Hindlimb muscle (tissue), 1 donor: ENCODE measurements around the gene CBFA2T2. TPM values are rescaled to one million over a fixed set of nuclear protein-coding genes. Genes with fewer than 3 reads are reported as not detected.
A peak's percentile ranks its signal among the peaks of the same experiment; 100 is the strongest.
"Not testable (repeated sequence)": the region's sequence is repeated elsewhere in the genome, so short reads cannot be mapped to it uniquely, and the experiment has no call there.

ENCODE experiments used
- DNase-seq: peaks from one replicate; pipeline ENCODE4 v3.0.0-alpha.2; 2013
- polyA plus RNA-seq: library from polyadenylated mRNA; unstranded; fragments of 120-200 nt; gene quantifications from one replicate; pipeline ENCODE4 v1.2.1, GENCODE V29; 2013; ENCODE audit not compliant: insufficient read length

The CBFA2T2 gene
- polyA plus RNA-seq, 1 donor: 17.7 TPM

DNA sequence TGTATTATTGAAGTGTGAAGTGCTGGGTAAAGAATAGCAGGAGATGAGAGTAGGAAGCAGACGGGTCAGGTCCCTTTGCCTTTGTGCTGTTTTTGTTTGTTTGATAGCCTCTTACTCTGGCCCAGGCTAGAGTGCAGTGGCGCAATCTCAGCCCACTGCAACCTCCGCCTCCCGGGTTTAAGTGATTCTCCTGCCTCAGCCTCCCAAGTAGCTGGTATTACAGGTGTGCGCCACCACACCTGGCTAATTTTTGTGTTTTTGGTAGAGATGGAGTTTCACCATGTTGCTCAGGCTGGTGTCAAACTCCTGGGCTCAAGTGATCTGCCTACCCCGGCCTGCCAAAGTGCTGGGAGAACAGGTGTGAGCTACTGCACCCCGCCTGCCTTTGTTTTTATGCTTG lies 18.1 kb downstream of the CBFA2T2 start:
- not testable (repeated sequence) for DNase-seq

DNA sequence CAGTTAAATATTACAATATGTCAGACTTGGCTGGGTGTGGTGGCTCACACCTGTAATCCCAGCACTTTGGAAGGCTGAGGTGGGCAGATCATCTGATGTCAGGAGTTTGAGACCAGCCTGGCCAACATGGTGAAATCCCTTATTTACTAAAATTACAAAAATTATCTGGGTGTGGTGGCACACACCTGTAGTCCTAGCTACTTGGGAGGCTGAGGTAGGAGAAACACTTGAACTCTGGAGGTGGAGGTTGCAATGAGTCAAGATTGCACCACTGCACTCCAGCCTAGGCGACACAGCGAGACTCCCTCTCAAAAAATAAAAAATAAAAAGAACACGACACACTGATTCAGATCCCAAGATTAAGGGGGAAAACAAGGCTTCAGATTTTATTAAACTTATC lies 19.2 kb downstream of the CBFA2T2 start:
- DNase-seq: not testable (repeated sequence)

DNA sequence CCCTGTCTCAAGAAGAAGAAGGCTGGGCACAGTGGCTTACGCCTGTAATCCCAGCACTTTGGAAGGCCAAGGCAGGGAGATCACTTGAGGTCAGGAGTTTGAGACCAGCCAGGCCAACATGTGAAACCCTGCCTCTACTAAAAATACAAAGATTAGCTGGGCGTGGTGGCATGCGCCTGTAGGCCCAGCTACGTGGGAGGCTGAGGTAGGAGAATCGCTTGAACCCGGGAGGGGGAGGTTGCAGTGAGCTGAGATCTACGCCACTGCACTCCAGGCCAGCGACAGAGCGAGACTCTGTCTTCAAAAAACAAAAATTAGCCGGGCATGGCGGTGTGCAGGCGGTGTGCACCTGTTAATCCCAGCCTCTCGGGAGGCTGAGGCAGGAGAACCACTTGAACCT lies 22.0 kb downstream of the CBFA2T2 start:
- DNase-seq: not testable (repeated sequence)

DNA sequence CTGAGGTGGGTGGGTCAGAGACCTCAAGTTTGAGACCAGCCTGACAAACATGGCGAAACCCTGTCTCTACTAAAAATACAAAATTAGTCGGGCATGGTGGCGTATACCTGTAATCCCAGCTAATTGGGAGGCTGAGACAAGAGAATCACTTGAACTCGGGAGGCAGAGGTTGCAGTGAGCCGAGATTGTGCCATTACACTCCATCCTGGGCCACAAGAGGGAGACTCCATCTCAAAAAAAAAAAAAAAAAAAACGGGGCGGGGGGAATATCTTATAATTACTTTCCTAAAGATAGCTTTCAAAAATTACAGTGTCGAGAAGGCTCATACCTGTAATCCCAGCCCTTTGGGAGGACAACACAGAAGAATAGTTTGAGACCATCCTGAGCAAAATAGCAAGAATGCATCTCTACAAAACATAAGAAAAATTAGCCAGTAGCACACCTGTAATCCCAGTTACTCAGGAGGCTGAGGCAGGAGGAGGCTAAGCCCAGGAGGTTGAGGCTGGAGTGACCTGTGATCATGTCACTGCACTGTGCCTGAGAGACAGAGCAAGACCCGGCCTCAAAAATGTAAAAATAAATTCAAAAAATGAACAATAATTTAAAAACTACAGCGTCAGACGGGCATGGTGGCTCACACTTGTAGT lies 25.8 kb downstream of the CBFA2T2 start:
- DNase-seq: no peak

DNA sequence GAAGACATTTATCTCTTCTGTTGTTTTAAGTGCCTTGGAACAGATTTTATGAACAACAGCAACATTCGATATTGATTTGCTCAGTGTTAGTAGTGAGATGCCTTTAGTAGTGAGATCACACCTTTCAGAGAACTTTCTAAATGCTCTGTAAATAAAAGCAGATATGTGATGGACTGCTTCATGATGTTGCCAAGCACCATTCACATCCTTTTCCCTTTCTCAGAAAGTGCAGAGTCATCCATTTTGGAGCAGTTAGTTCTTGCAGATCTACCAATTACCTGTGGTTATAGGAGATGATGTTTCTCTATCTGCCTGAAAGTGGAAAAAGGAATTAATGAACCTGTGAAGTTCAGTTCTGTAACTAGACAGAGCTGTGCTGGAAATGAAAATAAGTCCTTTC lies 27.0 kb downstream of the CBFA2T2 start:
- no peak for DNase-seq

DNA sequence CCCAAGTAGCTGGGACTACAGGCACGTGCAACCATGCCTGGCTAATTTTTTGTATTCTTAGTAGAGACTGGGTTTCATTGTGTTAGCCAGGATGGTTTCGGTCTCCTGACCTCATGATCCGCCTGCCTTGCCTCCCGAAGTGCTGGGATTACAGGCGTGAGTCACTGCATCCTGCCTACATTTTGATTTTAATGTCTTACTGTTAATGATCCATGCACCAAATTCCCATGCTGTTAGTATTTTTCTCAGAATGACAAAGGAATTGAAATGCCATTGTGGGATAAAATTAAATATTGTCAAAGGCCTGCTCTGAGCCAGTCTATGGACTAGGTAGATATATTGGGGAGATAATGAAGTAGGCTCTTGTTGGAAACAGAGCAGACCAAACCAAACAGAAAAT lies 28.2 kb downstream of the CBFA2T2 start:
- no peak for DNase-seq

DNA sequence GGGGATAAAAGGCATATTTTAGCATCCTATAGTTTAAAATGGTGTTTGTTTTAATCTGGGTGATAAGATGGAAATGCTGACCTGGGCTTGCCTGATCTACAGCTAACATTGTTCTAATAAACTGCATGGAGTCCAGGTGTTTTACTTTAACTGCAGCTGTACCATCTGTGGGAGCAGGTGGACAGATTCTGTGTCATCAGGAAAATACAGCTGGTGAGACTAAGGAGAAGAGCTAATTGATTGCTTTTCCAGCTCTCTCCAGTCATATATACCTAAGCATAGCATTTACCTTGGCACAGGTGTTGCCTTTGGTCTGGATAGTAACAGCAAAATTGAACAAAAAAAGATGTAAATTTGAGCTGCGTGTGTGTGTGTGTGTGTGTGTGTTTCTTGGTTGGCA lies 31.6 kb downstream of the CBFA2T2 start:
- DNase-seq: no peak

DNA sequence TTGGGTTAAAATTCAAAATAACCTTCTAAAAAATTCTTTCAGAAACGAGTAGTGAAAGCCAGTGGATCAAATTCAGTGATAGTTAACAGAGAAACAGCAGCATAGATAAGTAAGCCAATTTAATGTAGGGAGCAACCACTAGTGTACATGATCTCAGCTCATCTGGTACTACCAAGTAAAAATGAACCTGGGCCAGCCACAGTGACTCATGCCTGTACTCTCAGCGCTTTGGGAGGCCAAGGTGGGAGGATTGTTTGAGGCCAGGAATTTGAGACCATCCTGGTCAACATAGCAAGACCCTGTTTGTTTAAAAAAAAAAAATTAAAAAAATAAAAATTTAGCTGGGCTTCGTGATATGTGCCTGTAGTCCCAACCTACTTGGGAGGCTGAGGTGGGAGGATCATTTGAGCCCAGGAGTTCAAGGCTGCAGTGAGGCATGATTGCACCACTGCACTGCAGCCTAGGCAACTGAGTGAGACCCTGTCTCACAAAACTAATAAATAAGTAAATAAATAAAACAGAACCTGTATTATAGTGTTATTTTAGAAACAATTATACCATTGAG lies 32.4 kb downstream of the CBFA2T2 start:
- DNase-seq: no peak

DNA sequence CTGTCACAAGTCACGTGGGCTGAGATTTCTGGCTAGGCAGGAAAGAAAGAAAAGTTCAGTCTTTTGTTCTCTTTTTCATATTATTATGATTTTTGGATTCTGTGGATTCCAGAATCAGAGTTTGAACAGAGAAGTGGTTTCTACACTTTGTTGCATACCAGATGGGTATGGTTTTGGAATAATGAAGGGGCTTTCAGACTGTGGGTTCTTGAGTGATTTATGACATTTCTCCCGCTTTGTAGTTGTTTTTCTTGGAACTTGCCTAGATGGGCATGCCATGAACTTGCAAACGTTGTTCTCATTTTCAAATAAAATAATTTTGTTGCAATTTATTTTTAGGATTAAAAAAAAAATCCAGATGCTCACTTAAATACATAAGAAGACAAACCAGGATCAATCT lies 34.4 kb downstream of the CBFA2T2 start:
- no peak for DNase-seq

DNA sequence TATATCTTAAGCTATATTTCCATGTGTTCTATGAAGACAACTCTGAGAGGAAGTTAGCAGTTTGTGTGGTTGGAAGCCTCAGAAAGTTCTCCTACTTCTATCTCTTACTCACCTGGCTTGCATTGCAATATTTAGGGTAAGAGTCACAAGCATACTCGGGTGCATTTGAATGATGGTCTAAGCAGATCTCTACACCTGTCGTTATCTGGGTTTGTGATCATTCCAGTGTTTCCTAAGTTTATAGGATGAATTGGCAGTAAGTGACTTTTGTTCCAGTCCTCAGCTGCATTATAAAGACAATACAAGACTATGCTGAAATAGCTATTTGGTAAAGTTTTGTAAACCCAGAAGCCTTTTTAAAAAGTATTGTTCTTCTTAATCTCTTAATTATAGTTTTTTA lies 36.9 kb downstream of the CBFA2T2 start:
- no peak for DNase-seq

DNA sequence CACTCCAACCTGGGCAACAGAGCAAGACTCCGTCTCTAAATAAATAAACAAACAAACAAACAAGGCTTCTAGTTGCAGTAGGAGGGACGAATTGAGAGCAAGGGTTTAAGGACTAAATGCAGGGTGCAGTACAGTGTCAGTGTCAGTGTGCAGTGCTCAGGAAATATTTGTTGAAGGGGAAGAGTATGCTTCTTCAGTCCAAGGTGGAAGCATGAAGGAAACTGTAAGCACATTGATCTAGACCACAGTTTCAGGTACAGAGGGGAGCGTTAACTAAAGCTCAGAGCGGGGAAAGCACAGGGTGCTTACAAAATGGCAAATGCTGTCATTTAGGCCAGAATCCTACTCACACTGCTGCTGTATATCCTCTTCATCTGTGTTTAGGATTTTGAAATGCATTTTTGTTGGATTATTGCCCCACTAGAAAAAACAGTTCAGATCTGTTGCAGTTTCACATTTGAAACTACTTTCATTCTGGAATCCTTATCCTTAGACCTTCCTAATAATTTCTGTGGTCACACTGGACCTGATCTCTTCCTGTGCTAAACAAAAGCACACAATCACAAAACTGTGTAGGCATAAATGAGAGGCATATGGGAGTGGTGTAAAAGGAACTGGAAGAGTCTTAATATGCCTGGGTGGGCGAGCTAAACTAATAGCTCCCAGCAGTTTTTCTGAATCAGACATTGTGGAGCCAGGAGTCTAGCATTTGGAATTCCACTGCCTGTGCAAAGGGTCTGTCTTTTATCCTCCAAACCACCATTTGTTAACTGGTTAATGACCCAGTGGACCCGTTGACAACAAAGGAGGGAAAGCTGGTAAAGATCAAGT lies 41.4 kb downstream of the CBFA2T2 start:
- DNase-seq: peak; percentile 43

DNA sequence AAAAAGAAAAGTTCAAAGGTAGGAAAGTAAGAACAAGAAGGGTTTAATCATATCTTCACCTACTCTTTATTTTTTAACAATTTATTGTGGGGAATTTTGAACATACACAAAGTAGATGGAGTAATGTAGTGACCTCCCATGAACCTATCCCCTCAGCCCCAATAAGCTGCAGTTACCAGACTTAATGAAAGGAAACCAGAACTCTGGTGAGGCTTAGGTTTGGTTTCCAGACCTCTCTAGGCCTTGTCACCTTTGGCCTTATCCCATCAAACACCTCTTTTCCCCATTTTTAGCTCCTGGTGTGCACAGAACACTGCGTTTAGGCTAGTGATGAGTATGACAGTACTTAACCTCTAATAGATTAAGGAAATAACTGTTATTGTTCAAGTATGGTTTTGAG lies 42.0 kb downstream of the CBFA2T2 start:
- no peak for DNase-seq

DNA sequence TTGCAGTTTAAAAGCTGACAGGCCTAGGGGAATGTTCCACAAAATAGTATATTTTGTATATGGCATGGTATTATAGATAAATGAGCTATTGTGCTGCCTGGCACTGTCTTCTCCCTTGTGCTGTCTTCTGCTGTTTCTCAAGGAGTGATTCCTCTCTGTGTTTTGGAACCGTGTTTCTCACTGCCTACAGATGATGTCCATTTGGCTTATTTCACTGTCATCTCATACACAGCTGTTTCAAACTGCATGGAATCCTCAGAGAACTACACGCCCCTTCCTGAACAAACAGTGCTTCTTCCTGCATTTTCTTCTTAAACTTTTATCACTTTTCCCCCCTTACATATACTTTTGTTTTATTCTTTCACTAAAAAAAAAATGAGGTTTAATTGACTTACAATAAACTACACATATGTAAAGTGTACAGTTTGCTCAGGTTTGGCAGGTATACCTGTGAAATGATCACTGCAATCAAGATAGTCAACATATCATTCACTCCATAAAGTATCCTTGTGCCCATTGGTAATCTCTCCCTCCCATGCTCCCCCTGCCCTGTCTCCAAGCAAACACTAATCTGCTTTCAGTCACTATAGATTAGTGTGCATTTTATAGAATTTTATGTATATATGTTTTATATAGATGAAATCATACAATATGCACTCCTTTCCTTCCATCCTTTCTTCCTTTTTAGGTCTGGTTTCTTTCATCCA lies 43.0 kb downstream of the CBFA2T2 start:
- DNase-seq: peak; percentile 36

DNA sequence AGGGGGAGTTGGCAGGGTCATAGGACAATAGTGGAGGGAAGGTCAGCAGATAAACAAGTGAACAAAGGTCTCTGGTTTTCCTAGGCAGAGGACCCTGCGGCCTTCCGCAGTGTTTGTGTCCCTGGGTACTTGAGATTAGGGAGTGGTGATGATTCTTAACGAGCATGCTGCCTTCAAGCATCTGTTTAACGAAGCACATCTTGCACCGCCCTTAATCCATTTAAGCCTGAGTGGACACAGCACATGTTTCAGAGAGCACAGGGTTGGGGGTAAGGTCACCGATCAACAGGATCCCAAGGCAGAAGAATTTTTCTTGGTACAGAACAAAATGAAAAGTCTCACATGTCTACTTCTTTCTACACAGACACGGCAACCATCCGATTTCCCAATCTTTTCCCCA lies 45.8 kb downstream of the CBFA2T2 start:
- not testable (repeated sequence) for DNase-seq

DNA sequence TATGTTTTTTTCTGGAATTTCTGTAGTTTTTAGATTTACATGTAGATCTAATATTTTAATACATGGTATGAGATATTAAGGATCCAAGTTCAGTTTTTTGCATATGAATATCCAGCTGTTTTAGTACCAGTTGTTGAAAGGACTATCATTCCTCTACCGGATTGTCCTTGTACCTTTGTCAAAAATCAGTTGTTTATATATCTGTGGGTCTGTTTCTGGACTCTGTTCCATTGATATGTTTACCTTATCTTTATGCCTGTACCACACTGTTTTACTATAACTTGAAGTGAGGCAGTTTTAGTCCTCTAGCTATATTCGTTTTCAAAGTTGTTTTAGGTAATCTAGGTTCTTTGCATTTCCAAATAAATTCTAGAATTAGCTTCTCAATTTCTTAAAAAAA lies 47.7 kb downstream of the CBFA2T2 start:
- DNase-seq: no peak

DNA sequence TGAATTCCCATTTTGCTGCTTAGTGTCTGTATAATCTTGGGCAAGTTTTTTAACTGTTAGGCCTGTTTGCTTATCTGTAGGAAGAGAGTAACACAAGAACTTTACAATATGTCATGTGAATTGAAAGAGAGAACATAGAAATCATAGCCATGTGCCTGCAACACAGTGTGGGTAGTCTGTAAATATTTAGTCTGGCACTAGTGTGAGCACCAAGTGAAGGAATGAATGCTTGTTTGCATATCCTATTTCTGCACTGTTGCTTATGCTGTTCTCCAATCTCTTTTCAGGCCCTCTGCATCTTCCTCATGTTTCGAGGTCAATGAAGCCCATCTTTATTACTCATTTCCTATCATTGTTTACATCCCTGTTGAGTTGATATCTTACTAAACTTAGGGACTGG lies 49.2 kb downstream of the CBFA2T2 start:
- no peak for DNase-seq

DNA sequence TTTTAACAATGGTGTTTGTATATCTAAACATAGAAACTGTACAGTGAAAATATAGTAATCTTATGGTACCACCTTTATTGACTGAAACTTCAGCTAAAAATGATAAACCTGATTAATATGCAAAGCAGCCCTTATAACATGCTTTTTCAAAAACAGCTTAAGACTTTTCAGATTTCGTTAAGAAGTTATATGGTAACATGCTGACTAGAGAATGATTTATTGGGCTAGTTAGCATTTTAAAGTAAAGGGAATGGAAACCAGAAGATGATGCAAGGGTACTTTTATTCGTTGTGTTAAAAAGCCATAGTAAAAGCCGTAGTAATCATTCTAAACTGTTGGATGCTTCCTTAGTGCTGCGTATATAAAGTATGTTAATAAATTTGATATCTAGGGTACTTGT lies 50.5 kb downstream of the CBFA2T2 start:
- no peak for DNase-seq

DNA sequence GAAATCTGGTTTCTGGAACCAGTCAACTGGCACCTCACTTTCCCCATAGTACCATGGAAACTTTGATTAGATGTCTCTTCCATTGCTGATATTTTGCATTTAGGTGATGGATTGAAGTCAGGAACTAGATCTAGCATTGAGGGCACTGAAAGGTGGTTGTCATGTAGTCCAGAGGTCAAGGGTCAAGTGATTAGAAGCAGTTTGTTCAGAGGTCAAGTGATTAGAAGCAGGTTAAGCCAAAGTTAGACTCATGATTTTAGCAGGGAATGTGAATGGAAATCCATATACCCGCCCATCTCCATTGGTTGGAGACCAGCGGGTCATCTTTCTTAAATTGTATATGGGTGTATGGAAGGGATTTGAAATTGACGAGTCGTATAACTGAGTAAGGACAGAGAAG lies 51.2 kb downstream of the CBFA2T2 start:
- no peak for DNase-seq

DNA sequence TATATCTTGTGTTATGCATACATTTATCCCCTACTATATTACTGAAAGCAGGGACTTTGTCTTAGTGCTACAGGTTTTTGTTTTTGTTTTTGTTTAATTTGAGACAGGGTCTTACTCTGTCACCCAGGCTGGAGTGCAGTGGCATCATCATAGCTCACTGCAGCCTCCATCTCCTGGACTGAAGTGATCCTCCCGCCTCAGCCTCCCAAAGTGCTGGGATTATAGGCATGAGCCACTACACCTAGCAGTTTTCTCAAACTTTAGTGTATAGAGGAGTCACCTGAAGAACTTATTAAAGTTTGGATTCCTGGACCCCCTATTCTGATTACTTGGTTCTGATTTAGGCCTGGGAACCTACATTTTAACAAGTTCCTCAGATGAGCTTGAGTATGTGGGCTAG lies 51.9 kb downstream of the CBFA2T2 start:
- no peak for DNase-seq

DNA sequence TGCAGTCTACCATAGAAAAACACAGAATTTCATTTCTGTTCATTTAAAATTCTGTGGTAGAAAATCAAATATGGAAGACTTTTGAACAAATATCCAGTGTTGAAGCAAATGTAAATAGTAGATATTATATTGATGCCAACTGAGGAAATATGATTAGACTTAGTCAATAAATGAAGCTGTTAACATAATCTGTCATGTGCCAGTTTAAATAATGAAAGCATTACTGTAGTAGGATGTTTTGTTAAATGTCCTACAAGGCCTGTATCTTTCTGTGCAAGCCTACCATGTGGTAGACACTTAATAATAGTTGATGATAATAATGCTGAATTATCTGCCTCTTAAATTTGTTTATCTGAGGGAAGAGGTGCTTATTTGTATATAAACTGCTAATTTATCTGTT lies 55.9 kb downstream of the CBFA2T2 start:
- no peak for DNase-seq

DNA sequence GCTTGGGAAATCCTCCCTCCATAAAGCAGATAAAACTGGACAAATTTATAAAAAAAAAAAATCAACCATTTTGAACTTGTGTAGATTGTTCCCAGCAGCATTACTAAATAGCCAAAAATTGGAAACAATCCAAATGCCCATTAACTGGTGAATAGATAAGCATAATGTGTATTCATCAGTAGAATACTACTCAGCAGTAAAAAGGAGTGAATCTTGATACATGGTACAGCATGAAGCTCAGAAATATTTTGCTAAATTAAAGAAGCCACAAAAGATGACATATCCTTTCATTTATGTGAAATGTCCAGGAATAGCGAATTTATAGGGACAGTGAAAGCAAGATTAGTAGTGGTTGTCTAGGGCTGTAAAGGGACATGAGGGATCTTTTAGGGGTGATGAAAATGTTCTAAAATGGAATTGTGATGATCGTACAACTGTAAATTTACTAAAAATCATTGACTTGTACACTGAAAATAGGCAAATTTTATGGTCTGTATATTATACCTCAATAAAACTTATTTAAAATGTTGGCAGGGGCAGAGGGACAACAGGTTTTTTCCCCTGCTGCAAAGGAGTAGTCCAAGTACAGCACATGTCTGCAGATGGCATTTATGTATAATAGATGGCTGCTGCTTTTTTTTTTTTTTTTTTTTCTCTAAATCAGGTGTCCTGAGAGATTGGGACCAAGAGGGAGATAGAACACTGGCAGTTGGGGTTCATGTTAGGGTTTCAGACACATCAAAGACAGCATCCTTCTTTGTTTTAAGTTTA lies 59.5 kb downstream of the CBFA2T2 start:
- no peak for DNase-seq

DNA sequence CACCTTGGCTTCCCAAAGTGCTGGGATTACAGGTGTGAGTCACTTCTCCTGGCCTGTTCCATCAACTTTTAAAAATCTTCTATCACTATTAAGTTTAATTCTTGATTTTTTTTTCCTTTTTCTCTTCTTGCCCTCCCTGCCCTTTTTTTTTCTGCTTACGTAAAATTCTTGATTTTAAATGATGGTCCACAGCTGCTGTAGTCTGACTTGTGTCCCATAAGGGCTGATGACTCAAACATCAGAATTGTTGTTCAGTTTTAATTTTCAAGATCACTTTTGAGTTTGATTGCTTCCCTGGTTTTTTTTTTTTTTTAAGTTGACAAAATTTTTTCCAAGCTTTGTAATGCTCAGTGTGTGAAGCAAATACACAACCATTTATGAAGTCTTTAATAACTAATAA lies 61.9 kb downstream of the CBFA2T2 start:
- DNase-seq: no peak

DNA sequence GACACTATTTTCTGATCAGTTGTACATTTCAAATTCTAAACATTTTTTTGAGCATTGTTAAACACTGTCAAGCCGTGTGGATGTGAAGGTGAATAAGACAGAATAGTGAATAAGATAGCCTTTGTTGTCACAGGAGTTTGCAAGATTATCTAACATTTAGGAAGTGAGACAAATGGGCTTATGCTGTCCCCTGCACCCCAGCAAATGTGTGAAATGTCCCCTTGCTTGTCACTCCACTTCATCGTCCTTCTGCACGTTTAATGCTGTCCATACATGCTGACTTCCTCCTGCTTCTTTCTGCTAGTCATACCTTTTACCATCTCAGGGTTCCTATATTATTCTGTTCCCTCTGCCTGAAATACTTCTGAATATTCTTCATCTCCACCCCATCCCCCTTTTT lies 62.6 kb downstream of the CBFA2T2 start:
- DNase-seq: no peak
